ENCODE data around the gene APH1A. TPM values are rescaled to one million over a fixed set of nuclear protein-coding genes. Genes with fewer than 3 reads are reported as not detected.

APH1A gene
- total RNA-seq, 1 donor from 2014 or later: 94.2 TPM

GRCh38 chr1:150259758-150260669 lies 8.8 kb downstream of the APH1A start:
- TF ChIP-seq CTCF (IDR thresholded peaks at IDR 0.05; ENCODE audit: partially characterized antibody, unreplicated experiment): no peak
- H3K27me3 Mint-ChIP-seq (ENCODE audit: unreplicated experiment): peaks cover 4% of the 10 kb centered on the region
- H3K4me1 Mint-ChIP-seq (ENCODE audit: low read depth, unreplicated experiment): peaks cover 32% of the 10 kb centered on the region
- DNase-seq: no peak
- H3K9me3 Mint-ChIP-seq (ENCODE audit: unreplicated experiment): peaks cover 6% of the 10 kb centered on the region
- H3K36me3 Mint-ChIP-seq (ENCODE audit: unreplicated experiment): no peaks in the 10 kb centered on the region
- peak overlapping the region; percentile 46 for H3K4me3 Mint-ChIP-seq (ENCODE audit: unreplicated experiment)
- no peak overlapping the region for H3K27ac Mint-ChIP-seq (ENCODE audit: unreplicated experiment)

DNA sequence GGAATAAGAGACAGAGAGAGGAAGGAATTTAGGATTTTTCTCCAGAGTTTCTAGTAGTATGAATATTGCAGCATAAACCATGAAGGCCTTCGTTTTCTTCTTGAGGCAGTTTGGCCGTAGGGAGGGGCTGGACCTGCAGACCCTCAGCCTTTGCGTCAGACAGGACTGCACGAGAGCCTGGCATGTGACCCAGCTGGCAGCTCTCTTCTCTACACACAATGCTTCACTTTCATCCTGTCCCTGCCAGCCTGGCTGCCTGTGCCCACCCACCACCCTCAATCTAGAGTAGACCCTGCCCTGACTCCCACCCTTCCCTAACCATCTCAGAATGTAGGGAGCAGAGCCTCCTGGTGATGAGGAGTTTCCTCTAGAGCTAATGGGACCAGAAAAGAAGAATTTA lies 9.6 kb downstream of the APH1A start:
- peak overlapping the region; percentile 21 for H3K4me3 Mint-ChIP-seq (ENCODE audit: unreplicated experiment)
- H3K9me3 Mint-ChIP-seq (ENCODE audit: unreplicated experiment): peaks cover 6% of the 10 kb centered on the region
- H3K27ac Mint-ChIP-seq (ENCODE audit: unreplicated experiment): no peak overlapping the region
- no peak for TF ChIP-seq CTCF (IDR thresholded peaks at IDR 0.05; ENCODE audit: partially characterized antibody, unreplicated experiment)
- H3K36me3 Mint-ChIP-seq (ENCODE audit: unreplicated experiment): no peaks in the 10 kb centered on the region
- peaks cover 32% of the 10 kb centered on the region for H3K4me1 Mint-ChIP-seq (ENCODE audit: low read depth, unreplicated experiment)
- no peak for DNase-seq
- peaks cover 4% of the 10 kb centered on the region for H3K27me3 Mint-ChIP-seq (ENCODE audit: unreplicated experiment)

DNA sequence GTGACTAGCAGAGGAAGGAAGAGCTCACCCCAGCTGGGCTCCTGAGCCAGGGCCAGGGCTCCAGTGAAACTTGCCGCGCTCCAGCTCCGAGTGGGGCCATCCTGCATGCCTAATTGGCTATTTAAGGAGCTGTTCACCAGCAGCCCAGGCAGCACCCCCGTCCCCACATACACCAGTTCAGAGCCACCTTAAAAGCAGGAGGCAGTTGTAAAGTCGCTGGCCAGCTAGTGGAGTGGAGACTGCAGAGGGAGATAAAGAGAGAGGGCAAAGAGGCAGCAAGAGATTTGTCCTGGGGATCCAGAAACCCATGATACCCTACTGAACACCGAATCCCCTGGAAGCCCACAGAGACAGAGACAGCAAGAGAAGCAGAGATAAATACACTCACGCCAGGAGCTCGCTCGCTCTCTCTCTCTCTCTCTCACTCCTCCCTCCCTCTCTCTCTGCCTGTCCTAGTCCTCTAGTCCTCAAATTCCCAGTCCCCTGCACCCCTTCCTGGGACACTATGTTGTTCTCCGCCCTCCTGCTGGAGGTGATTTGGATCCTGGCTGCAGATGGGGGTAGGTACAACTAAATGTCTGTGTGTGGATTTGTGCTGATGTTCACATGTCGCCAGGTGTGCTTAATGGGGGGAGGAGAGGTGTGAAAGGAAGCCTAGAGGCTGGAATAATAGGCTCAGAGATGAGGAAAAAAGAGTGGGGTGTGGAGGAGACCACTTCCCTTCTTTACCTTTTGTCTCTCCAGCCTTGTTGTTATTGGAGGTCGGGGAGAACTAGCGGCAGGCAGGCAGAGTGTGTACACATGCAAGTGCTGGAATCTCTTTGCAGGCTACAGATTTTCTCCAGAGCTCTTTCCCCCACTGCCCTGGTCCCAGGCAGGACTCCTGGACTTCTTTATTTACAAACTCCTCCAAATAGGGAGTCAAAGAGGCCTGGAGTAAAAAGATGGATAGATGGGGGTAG lies 10.9 kb downstream of the APH1A start, which contains the start of gene CA14:
CA14 (plus strand) TSS at position 151 of the 962 bp plus-strand sequence; CDS start at position 506, 355 bp downstream.
- H3K36me3 Mint-ChIP-seq (ENCODE audit: unreplicated experiment): no peaks in the 10 kb centered on the region
- no peak for DNase-seq
- peak within 1 kb of the TSS; percentile 86 for H3K27ac Mint-ChIP-seq (ENCODE audit: unreplicated experiment)
- H3K4me3 Mint-ChIP-seq (ENCODE audit: unreplicated experiment): peak within 1 kb of the TSS; percentile 76
- peaks cover 32% of the 10 kb centered on the region for H3K4me1 Mint-ChIP-seq (ENCODE audit: low read depth, unreplicated experiment)
- H3K9me3 Mint-ChIP-seq (ENCODE audit: unreplicated experiment): peaks cover 6% of the 10 kb centered on the region
- H3K27me3 Mint-ChIP-seq (ENCODE audit: unreplicated experiment): peaks cover 4% of the 10 kb centered on the region
- no peak for TF ChIP-seq CTCF (IDR thresholded peaks at IDR 0.05; ENCODE audit: partially characterized antibody, unreplicated experiment)

DNA sequence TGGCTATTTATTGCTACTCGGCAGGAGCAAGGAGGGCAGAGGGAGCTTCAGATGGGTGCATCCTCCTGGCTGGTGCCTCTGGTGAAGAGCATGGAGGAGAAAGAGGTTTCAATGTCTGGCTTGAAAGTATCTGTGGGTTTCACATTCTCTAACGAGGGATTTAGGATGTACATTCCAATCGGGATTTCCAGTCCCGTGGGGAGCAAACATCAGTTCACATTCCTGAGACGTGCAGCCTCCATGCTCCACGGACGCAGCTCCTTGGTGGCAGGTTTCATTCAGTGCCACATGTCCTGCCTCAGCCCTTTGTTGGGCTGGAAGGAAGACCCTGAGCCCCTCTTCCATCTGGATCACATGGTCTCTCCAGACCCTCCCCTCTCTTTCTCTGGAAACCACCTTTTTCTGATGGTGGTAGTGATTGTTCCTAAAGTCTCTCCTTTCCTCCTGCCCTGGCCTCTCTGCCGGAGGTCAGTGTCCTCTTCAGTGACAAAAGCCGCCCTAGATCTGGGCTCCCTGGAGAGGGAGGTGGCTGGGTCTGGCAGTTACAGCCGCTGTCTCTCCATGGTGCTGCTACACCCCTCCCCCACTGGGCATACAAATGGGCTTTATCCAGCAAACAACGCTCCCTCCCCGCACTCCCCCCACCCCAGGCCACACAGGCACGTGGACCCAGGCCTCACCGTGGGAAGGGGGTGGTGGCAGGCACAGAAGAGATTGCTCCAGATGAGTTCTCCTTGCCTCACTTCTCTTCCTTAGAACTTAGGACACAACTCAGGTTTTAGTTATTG lies 12.1 kb downstream of the APH1A start:
- peak; percentile 54 for DNase-seq
- Mint-ChIP-seq H3K27ac (ENCODE audit: unreplicated experiment) (peak overlapping the region; percentile 86), H3K27me3 (ENCODE audit: unreplicated experiment) (peaks cover 4% of the 10 kb centered on the region), H3K36me3 (ENCODE audit: unreplicated experiment) (no peaks in the 10 kb centered on the region), H3K4me3 (ENCODE audit: unreplicated experiment) (peak overlapping the region; percentile 76), H3K4me1 (ENCODE audit: low read depth, unreplicated experiment) (peaks cover 32% of the 10 kb centered on the region), H3K9me3 (ENCODE audit: unreplicated experiment) (peaks cover 6% of the 10 kb centered on the region)
- no peak for TF ChIP-seq CTCF (IDR thresholded peaks at IDR 0.05; ENCODE audit: partially characterized antibody, unreplicated experiment)

All from glutamatergic neuron (in vitro differentiated cells).